Keratinocyte (primary cell): ENCODE results near the gene NTMT1. TPM values are rescaled to one million over a fixed set of nuclear protein-coding genes. Genes with fewer than 3 reads are reported as not detected.

ENCODE experiments used
- DNase-seq: peaks from one replicate; pipeline ENCODE4 v3.0.0-alpha.2; 2011; ENCODE audit warnings: low read depth, missing footprints, low spot score
- FAIRE-seq: peaks from 2 replicates; lab custom pipeline; 2011; peaks lifted over from hg19 to GRCh38; lab: Jason Lieb, UNC
- H2AFZ ChIP-seq: 2 replicates; pipeline ENCODE4 v1.6.0; 2012; ENCODE audit warnings: low read length, control low read depth, inconsistent platforms; ENCODE audit not compliant: control insufficient read depth
- H3K27ac ChIP-seq: 2 replicates; pipeline ENCODE4 v1.5.1; 2011; ENCODE audit warnings: low read length; ENCODE audit not compliant: control insufficient read depth, insufficient read depth
- H3K27me3 ChIP-seq: 3 replicates; pipeline ENCODE4 v1.6.0; 2011; ENCODE audit warnings: low read length; ENCODE audit not compliant: control insufficient read depth, insufficient read depth; ENCODE audit errors: extremely low read depth
- H3K36me3 ChIP-seq, 2 experiments: 2 replicates in 1 of 2; 3 replicates in 1 of 2; pipeline ENCODE4 v1.5.1; 2011; ENCODE audit warnings: low read length in 2 of 2, mild to moderate bottlenecking in 1 of 2; ENCODE audit not compliant: control insufficient read depth in 2 of 2, insufficient read depth in 2 of 2; ENCODE audit errors: extremely low read depth in 1 of 2
- H3K4me1 ChIP-seq: 3 replicates; pipeline ENCODE4 v1.5.1; 2011; ENCODE audit warnings: low read length; ENCODE audit not compliant: control insufficient read depth, insufficient read depth; ENCODE audit errors: extremely low read depth
- H3K4me2 ChIP-seq: 3 replicates; pipeline ENCODE4 v1.6.0; 2011; ENCODE audit warnings: low read depth, low read length; ENCODE audit not compliant: control insufficient read depth, insufficient read depth; ENCODE audit errors: extremely low read depth
- H3K4me3 ChIP-seq, 3 experiments: fragments of 200-600 bp in 1 of 3; sonication (generic) in 1 of 3; 2 replicates in 2 of 3; 3 replicates in 1 of 3; pipeline ENCODE4 v1.5.1; 2011 to 2016; ENCODE audit warnings: low read length in 3 of 3, mild to moderate bottlenecking in 3 of 3, control low read depth in 2 of 3, inconsistent platforms in 1 of 3, low read depth in 1 of 3, mixed read lengths in 1 of 3, mixed run types in 1 of 3, moderate library complexity in 1 of 3; ENCODE audit not compliant: control insufficient read depth in 2 of 3, insufficient read depth in 2 of 3; ENCODE audit errors: extremely low read depth in 1 of 3
- H3K79me2 ChIP-seq: 2 replicates; pipeline ENCODE4 v1.6.0; 2012; ENCODE audit warnings: low read length; ENCODE audit not compliant: control insufficient read depth, insufficient read depth
- H3K9ac ChIP-seq: 3 replicates; pipeline ENCODE4 v1.6.0; 2011; ENCODE audit warnings: low read length; ENCODE audit not compliant: control insufficient read depth, insufficient read depth; ENCODE audit errors: extremely low read depth
- H3K9me1 ChIP-seq: 3 replicates; pipeline ENCODE4 v1.6.0; 2011; ENCODE audit warnings: low read length; ENCODE audit not compliant: control insufficient read depth, insufficient read depth; ENCODE audit errors: extremely low read depth
- H3K9me3 ChIP-seq: 2 replicates; pipeline ENCODE4 v1.5.1; 2012; ENCODE audit warnings: low read depth, low read length; ENCODE audit not compliant: control insufficient read depth
- H4K20me1 ChIP-seq: 3 replicates; pipeline ENCODE4 v1.6.0; 2011; ENCODE audit warnings: low read length; ENCODE audit not compliant: control insufficient read depth, insufficient read depth; ENCODE audit errors: extremely low read depth
- EZH2 ChIP-seq: IDR thresholded peaks from one replicate; pipeline ENCODE4 v1.6.1; 2012; ENCODE audit warnings: inconsistent platforms, mild to moderate bottlenecking, low read length, moderate library complexity
- dilution Hi-C: fragments of 300-500 bp; cut with MboI; formaldehyde crosslinking; loops from one replicate; pipeline ENCODE4 v1.7.0; 2020; ENCODE audit warnings: low sequenced_read_pairs; ENCODE audit not compliant: extremely low pct_ligation_motif_present
- polyA plus RNA-seq, 5 experiments: library from polyadenylated mRNA; depleted of rRNA in 3 of 5; stranded (reverse) in 3 of 5; stranded (forward) in 1 of 5; unstranded in 1 of 5; fragments of >200 nt; gene quantifications; 1 replicate in 1 of 5; 2 replicates in 3 of 5; 3 replicates in 1 of 5; pipeline versions ENCODE4 v1.2.1 to v1.2.3, GENCODE V29; 2011 to 2012; ENCODE audit warnings: missing spikeins in 2 of 5, low read depth in 1 of 5, low replicate concordance in 1 of 5
- TF ChIP-seq, protein P1 (sequence below), 3 experiments: IDR thresholded peaks in 1 of 3; conservative IDR thresholded peaks in 1 of 3; optimal IDR thresholded peaks in 1 of 3; 2 replicates in 2 of 3; 3 replicates in 1 of 3; pipeline versions ENCODE3 to v1.5.1; 2011; ENCODE audit warnings: low read length in 3 of 3, mild to moderate bottlenecking in 3 of 3, moderate library complexity in 2 of 3, control low read depth in 1 of 3, inconsistent platforms in 1 of 3; ENCODE audit not compliant: insufficient read depth in 2 of 3; ENCODE audit errors: extremely low read depth in 1 of 3

Gene NTMT1
- polyA plus RNA-seq, 1 donor (not counting 4 experiments of a cell fraction or from before 2014, with no cell fraction given): 50.2 TPM

DNA sequence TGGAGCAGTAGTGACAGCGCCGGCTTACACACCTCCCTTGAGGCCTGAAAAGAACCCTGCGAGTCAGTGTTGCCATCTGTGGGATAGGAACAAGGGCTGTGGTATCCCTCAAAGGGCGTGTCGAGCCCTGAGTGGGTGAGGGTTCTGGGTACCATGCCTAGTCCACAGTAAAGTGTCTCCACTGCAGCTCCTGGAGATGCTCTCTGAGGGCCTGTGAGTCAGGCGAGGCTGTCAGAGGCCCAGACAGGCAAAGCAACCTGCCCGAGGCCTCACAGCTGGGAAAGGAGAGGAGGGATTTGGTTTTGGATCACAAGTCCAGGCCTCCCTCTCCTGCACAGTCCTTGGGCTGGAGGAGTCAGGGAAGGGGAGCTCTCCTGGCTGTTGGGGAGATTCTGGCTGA, 45.6 kb downstream of the NTMT1 start:
- no peaks in the 10 kb centered on the region for H3K9me3 ChIP-seq
- DNase-seq: no peak
- H3K79me2 ChIP-seq: no peaks in the 10 kb centered on the region
- H2AFZ ChIP-seq: no peak overlapping the region
- peaks cover 3% of the 10 kb centered on the region for H3K4me1 ChIP-seq
- H3K36me3 ChIP-seq: no peaks in the 10 kb centered on the region
- peaks cover 35% of the 10 kb centered on the region for H3K27me3 ChIP-seq
- no peak for FAIRE-seq
- TF ChIP-seq, protein P1, sequence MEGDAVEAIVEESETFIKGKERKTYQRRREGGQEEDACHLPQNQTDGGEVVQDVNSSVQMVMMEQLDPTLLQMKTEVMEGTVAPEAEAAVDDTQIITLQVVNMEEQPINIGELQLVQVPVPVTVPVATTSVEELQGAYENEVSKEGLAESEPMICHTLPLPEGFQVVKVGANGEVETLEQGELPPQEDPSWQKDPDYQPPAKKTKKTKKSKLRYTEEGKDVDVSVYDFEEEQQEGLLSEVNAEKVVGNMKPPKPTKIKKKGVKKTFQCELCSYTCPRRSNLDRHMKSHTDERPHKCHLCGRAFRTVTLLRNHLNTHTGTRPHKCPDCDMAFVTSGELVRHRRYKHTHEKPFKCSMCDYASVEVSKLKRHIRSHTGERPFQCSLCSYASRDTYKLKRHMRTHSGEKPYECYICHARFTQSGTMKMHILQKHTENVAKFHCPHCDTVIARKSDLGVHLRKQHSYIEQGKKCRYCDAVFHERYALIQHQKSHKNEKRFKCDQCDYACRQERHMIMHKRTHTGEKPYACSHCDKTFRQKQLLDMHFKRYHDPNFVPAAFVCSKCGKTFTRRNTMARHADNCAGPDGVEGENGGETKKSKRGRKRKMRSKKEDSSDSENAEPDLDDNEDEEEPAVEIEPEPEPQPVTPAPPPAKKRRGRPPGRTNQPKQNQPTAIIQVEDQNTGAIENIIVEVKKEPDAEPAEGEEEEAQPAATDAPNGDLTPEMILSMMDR (optimal IDR thresholded peaks at IDR 0.05 in 1 of 3, IDR thresholded peaks at IDR 0.05 in 1 of 3, conservative IDR thresholded peaks at IDR 0.05 in 1 of 3; ENCODE audit: extremely low read depth in 1 of 3, insufficient read depth in 2 of 3, low read length in 3 of 3): no peak
- TF ChIP-seq EZH2: no peak
- H3K9ac ChIP-seq: no peak overlapping the region
- no peaks in the 10 kb centered on the region for H3K9me1 ChIP-seq
- no peak overlapping the region for H3K4me2 ChIP-seq
- H3K27ac ChIP-seq: no peak overlapping the region
- dilution Hi-C loops: no loop called here
- no peak overlapping the region for H3K4me3 ChIP-seq
- no peaks in the 10 kb centered on the region for H4K20me1 ChIP-seq

DNA sequence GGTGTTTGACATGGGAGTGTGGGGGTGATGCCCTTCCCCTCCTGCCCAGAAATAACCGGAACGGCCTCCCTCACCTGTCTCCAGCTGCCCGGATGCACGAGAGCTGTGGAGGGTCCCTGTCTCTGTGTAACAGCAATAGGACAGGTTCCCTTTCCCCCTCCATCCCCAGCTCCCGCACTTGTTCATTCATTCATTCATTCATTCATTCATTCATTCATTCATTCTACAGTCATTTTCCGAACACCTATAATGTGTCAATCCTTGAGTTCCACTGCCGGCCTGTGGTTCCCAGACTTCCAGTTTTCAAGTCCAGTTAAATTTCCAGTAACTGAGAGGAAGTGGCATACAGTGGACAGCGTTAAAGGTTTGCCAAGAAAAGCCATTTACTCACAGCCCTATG, 46.7 kb downstream of the NTMT1 start:
- Histone ChIP-seq H3K79me2 (no peaks in the 10 kb centered on the region), H3K4me1 (peaks cover 3% of the 10 kb centered on the region), H3K27me3 (peaks cover 34% of the 10 kb centered on the region), H3K9me3 (no peaks in the 10 kb centered on the region), H3K27ac (no peak overlapping the region), H3K4me3 (no peak overlapping the region), H3K36me3 (no peaks in the 10 kb centered on the region), H4K20me1 (no peaks in the 10 kb centered on the region), H3K9me1 (no peaks in the 10 kb centered on the region), H2AFZ (no peak overlapping the region), H3K4me2 (no peak overlapping the region), H3K9ac (no peak overlapping the region)
- no peak for FAIRE-seq
- no peak for TF ChIP-seq EZH2
- TF ChIP-seq, protein P1 (optimal IDR thresholded peaks at IDR 0.05 in 1 of 3, IDR thresholded peaks at IDR 0.05 in 1 of 3, conservative IDR thresholded peaks at IDR 0.05 in 1 of 3; ENCODE audit: extremely low read depth in 1 of 3, insufficient read depth in 2 of 3, low read length in 3 of 3): no peak
- DNase-seq: no peak
- dilution Hi-C loops: no loop called here
